GM19395 (cell line): ENCODE results near the gene EPB41L2.

Experiments
- ATAC-seq: cut with Tn5 transposase; IDR thresholded peaks from one replicate; pipeline ENCODE4 v1.9.1; 2021; ENCODE audit warnings: mild to moderate bottlenecking, moderate library complexity; ENCODE audit not compliant: unreplicated experiment

The EPB41L2 gene

DNA sequence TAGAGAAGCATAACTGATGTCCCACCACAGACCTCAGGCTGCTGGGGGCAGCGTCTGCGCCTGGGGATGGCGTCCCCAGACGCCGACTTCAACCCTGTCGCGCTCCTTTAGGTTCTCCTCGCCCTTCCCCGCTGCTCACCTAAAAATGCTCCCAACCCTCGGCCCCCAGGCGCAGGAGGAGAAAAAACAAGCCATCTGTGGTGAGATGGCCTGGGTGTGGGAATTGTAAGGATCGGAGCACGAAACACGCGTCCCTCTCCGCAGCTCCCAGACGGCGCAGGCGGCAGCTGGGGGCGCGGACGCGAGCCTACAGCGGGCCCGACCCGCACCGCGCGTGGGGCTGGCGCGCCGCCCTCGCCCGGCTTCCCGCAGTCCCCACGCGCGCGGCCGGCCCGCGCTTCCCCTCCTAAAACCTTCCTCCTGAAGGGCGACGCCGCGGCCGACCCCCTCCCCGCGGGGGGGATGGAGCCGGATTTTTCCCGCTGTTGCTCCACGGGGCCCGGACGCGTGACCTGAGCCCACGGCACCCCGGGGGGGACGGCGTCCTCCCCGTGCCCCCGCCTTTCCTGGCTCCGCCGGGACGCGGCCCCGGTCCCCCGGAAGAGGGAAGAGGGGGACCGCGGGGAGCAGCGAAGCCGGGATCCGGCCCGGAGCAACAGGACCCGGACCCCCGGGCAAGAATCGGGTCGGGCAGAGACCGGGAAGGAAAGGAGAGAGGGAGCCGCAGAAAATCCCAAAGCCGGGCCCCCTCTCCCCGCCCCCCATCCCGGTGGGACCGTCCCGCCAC, 611 bp downstream of the EPB41L2 start:
- peak; percentile 24 for ATAC-seq

DNA sequence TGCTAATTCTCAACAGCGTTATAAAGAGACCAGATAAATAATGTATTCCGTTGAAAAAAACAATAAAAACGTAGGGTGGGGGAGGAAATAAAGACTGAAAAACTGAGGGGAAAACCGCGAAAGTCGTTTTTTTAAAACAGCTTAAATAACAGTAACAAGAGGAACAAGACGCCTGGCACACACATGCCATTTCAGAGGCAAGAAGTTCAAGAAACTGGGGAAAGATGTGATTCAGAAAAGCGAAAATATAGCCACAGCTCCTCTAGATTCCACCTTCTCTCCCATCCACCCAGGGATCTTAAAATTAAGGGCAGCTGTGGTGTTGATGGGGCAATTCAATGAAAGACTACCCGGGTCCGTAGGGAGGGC, 1.3 kb downstream of the EPB41L2 start:
- ATAC-seq, result no peak

DNA sequence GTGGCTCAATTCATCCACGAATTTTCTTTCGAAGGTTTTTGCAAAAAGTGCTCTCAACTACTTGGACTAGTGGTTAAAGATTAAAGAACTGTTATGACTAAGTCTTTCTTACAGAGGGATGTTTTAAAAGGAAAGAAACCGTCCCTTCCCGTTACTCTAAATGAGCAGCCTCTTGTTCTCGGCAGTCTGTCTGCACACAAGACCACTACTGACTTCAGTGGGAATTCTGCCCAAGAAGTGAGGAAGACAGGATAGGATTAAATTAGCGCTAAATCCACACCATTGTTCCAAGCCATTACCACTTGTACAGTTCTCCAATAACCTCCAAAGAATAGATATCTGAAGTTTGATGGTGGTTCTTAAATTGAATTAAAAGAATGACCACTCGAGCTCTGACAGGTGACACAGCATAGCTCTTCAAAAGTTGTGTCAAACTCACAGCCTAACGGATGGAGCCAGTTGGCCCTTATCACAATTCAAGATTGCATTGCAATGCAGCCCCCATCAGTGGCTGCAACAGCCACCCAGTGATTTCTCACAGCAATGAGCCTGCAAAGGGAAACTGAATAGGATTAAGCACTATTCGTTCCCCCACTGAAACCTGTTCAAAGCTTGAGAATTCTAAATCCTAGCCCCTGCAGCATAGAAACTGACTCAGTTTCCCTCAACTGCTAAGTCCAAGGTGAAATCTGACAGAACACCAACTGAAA, 1.8 kb downstream of the EPB41L2 start:
- no peak for ATAC-seq

DNA sequence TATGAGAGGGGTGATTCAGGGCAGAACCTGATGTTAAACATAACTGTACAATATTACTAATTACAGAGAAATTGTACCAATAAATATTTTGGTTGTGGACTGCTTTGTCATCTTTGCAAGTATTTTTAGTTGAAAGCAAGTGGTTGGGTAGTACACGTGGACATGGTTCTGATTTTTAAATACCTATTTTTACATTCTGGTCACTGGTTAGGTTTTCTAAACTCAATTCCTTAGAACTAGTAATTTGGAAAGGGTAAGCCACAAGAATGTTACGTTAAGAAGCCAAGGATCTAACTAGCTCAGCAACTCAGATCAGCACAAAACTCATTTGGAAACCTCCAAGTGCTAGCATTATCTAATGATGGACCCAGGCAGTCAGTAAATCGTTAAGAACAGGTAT, 2.7 kb downstream of the EPB41L2 start:
- ATAC-seq, result no peak

DNA sequence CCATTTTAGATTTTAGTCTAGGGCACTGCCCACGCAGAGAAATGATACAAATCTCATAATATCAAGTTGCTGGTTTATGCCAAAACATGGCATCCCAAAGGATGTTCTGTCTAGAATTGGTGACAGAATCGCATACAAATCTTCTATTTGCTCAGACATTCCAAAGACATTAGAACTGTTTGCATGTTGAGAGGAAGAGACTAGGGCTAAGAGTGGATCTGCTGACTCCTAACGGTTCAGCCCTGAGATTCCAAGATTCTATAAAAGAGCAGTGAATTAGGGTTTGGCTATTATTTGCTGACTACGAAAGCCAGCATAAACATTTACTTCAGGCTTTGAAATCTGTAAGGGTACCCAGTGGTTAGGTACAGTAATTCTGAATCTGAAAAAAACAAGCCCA, 3.6 kb downstream of the EPB41L2 start:
- ATAC-seq, result no peak

DNA sequence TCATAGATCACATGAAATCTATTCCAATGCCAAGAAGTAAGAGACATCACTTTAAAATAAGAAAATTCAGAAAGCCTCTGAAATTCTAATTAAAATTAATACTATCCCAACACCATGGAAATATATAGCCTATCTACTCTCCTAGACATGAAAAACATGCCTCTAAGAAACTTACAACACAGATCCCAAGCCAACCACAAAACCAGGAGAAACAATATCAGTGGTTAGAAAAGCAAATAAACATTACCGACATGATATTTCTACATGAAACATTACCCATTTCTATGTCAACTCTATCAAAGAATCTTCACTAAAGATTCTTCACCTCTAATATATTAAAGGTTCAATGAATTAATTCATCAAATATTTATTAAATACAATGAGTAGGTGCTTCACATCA, 4.8 kb downstream of the EPB41L2 start:
- no peak for ATAC-seq

DNA sequence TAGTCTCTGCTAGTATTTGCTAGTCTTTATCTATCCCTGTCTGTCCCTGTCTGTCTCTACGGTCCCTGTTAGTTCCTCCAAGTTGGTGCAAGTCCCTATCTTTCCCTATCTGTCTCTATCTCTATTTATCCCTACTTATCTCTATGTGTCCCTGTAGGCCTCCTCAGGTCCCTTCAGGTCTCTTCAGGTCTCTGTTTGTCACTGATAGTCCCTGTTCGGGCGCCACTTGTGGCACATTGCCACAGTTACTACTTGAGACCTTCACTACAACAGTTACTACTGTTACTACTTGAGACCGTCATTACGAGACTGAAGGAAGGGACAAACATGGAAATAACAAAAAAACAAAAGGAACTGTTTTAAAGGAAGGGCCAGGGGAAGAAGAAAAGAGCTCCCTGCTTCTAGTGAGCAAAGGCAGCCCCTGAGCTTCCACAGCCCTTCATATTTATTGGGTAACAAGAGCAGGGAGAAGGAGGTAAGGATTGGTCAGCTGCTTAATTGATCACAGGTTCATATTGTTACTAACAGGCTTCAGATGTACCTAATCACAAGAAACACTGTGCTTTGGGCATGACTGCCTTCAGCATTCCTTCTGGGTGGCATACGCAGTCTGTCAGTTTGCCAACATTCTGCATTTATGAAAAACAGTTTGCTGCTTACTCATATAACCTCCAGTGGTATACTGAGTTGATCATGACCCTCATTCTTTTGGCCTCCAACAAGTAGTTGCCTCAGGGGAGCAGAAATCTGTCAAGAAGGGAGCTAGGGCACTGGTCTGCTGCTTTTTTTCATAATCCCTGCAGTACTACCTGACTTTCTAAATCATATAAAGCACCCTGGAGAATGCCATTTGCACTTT, 8.4 kb downstream of the EPB41L2 start:
- no peak for ATAC-seq

DNA sequence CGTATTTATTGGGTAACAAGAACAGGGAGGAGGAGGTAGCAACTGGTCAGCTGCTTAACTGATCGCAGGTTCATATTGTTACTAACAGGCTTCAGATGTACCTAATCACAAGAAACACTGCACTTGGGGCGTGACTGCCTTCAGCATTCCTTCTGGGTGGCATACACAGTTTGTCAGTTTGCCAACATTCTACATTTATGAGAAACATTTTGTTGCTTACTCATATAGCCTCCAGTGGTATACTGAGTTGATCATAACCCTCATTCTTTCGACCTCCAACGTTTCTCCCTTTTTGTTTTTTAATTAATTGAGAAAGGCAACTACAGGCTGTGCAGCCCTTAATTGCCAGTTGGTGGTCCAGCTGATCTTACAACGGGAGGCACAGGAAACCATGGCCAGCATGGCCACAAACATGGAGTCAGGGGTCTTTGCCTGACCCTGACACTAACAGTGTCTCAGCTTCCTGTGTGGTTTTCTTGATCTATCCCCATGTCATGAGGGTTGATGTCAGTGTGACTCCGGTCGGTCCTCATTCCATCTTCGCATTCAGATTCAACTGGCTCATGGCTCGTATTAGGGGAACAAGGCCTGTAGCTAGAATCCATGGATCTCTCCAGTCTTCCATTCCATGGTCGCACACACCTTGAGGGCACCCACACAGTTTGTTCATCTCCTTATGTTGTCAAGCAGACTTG, 9.4 kb downstream of the EPB41L2 start:
- no peak for ATAC-seq

DNA sequence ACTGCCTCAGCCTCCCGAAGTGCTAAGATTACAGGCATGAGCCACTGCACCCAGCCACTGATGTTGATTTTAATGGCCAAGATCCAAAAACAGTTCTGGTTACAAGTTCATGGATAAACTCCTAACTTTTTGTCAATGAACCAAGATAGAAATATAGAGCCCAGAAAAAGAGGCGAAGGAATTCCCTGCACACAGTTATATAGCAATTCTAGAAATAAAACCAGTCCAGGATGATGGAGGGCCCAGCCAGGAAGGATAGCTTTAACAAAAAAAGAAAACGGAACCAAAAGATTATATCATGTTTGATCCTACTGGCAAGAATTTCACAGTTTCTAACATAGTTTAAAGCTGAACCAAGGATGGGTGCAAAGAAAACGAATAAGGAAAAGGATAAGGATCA, 10.9 kb downstream of the EPB41L2 start:
- ATAC-seq, result no peak

DNA sequence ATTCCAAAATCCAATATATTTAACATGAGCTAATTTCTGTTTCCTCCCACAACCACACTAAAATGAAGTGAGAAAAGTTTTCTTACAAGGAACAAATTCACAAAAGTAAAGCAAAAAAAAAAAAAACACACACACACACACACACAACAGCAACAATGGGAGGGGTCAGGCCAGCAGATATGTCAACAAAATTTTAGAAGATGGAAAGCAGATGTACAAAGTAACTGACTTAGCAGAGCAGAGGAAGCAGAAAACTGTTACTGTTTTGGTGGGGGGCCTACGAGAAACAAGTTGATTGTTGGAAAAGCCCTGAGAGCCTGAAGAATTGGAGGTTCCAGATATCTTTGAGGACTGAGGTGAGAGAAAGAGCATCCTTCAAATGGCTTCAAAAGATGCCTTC, 11.7 kb downstream of the EPB41L2 start:
- no peak for ATAC-seq

DNA sequence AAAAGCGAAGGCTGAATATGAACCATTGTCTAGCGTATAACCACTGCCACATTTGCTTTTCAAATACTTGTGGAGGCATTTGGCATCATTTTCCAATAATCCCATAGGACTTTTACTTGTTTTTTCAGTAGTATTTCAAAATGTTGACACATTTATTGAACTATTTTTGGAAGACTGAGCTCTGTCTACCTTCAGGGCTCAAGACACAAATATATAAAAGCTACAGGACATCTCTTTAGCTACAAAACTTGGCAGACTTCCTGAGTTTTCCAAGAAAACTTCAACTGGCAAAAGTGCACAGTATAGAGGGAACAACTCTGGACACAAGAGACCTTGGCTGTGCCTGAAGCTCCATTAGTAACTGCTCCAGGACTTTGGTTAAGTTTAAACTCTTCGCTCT, 13.4 kb downstream of the EPB41L2 start:
- no peak for ATAC-seq

DNA sequence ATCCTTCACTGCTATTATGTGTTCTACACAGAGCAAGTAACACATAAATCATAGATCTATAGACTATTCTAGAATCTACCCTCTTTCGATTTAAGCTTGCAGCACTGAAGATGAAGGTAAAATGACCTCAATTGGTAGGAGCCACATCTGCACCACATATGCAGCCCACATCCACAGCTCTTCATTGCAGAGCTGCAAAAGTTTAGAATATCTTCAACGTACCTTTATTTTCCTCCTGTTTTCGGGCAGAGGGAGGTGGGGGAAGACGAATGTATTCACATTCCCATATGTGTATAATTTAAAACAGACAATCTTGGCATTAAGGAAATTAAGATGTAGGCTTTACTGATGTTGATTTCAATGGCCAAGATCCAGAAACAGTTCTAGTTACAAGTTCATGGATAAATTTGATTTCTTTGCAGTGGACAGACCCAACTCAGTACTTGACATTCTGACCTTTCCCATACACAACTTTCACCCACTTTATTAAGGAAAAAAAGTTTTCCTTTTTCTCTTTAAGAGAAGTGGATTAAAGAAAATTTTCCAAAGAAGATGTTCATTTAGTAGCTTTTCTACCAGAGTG, 14.0 kb downstream of the EPB41L2 start:
- ATAC-seq, result no peak

DNA sequence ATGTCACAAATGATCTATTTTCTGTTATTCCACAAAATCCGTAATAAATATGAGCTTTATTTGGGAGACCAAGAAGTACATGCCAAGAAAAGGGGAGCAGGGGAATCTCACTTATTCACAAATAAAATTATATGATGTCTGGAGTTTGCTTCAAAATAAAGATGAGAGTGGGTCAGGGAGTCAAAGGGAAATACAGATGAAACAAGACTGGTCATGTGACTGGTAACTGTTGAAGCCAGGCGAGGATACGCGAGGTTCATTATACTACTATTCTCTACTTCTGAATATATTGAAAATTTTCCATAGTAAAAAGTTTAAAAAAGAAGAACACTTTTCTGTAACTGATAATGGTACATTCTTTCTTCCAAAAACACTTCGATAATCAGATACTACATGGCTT, 14.6 kb downstream of the EPB41L2 start:
- ATAC-seq, result no peak

DNA sequence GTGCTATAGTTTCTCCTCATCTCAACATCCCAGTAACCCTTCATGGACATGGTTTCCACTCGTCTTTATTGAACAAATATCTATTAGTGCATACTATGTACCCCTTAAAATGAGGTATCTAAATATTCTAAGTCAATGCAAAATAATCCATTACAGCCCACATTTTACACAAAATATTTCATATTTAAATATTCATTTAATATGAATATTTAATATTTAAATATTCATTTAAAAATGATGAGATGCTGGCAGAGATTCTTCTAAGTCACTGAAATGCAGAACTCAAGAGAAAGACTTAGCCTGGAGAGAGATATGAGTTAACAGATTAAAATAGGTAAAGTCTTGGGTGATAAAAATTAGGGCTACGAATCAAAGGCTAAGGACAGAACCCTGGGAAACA, 17.9 kb downstream of the EPB41L2 start:
- ATAC-seq, result no peak

DNA sequence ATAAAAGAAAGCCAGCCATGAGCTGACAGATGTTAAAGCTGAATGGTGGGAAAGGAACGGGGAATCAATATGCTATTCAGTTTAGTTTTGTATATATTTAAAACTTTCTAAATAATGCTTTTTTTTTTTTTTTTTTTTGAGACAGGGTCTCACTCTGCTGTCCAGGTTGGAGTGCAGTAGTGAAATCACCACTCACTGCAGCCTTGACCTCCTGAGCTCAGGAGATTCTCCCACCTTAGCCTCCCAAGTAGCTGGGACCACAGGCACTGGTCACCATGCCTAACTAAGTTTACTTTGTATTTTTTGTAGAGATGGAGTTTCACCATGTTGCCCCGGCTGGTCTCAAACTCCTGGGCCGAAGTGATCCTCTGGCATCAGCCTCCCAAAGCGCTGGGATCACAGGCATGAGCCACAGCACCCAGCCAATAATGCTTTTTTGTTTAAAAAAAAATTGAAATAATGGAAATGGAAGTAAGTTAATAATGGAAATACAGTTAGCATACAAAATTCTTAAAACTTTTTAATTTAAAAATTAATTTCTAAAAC, 19.1 kb downstream of the EPB41L2 start:
- ATAC-seq, result no peak

DNA sequence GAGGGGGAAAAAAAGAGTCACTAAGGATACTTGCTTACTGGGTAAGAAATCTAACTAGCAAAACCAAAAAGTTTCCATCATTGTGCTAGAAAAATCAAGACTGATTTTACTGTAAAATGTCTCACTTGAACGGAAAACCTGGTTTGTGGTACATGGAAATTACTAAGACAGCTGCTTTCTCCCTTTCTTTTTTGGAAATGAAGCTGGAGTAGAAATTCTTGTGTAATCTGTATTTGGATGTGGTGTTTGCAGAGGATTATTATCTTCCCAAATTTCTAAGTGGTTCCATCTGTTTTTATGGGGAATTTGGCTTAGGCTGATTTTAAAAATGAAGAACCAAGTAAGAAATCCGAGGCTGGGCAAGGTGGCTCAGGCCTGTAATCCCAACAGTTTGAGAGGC, 20.4 kb downstream of the EPB41L2 start:
- no peak for ATAC-seq

DNA sequence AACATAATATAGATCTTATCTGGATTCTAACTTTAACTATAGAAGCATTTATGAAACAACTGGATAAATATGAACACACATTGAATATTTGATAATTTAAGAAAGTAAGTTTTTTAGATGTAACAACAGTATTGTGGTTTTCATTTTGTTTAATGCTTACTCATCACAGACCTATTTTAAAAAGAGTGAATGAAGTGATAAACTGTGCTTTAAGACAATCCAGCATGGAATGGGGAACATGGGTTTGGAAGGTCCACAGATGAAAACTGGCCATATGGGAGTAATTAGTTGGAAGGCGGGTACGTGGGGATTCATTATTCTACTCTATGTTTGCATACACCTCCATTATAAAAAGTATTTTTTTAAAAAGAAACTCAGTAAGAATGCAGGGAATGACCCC, 21.2 kb downstream of the EPB41L2 start:
- ATAC-seq, result no peak

DNA sequence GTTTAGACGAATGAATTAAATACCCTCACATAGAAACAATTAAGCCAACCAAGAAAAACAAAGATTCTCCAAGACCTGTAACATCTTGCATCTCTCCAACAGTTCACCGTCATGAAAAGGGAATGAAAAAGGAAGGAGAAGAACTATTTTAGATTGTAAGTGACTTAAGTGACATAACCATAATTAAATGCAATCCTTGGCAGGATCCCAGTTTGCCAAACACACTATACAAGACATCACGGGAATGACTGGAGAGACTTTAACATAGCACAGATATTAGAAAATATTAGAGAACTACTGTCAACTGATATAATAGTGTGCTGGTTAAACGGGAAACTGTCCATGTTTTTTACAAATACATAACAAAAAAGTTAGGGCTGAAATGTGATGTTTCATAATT, 22.2 kb downstream of the EPB41L2 start:
- no peak for ATAC-seq

DNA sequence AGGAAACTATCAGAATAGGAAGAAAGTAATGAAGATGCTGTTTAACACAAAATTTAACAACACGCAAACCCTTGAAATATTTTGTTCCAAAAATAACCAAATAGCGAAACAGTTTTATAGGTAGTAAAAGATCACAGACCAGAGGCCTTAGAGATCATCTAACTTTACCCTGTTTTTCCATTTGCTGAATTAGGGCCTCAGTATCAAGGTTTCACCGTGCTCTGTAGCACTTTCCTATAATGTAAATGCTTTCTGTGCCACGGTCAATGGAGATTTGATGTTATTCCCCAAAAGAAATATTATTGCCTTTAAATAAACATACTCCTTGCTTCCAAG, 23.7 kb downstream of the EPB41L2 start:
- no peak for ATAC-seq

DNA sequence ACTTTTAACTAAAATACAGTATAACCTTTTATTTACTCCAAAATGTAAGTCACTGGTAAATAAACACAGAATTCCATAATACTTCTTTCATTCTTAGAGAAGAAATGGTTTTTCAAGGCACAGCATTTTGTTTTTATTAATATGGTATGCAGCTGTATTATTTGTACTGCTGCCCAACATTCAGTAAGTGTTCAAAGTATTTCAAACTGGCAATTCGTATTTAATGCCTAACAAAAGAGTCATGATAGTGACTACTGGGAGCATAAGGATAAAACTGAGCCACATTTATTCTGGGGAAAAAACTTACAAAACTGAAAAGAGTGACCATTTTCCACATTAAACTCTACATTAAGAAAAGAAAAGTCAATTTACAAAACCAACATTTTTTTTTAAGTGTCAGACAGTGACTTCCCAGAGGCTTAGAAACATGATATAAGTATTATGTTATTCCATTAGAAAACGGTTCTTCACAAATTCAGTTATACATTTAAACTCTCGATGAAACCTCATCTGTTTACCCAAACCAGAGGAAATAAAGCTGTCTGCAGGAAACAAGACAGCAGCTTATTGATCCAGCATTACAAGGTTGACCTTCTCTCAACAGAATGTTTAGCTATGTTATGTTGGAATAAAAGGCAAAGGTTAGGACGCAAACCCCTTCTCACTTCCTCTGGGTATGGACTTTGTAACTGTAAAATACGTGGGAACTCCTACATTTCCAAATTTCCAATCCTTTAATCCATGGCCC, 24.3 kb downstream of the EPB41L2 start:
- no peak for ATAC-seq
